ENCODE measurements around the gene CYGB.

The CYGB gene

GRCh38 chr17:76478730-76479514 lies 58.6 kb downstream of the CYGB start:
- Histone ChIP-seq H3K4me3 (ENCODE audit: low read length in 2 of 2) (no peak overlapping the region), H3K4me1 (ENCODE audit: control insufficient read depth in 2 of 2, insufficient read depth in 2 of 2, low read length in 2 of 2) (no peaks in the 10 kb centered on the region), H3K36me3 (ENCODE audit: control insufficient read depth in 2 of 2, insufficient read depth in 2 of 2, low read length in 2 of 2) (peaks cover under 1 to 3% of the 10 kb centered on the region in 2 donors), H3K9ac (ENCODE audit: low read depth in 1 of 2, low read length in 2 of 2) (no peak overlapping the region), H3K27me3 (ENCODE audit: control insufficient read depth in 2 of 2, insufficient read depth in 2 of 2, low read length in 2 of 2) (no peaks in the 10 kb centered on the region), H3K9me3 (ENCODE audit: control insufficient read depth in 2 of 2, low read length in 2 of 2) (no peaks in the 10 kb centered on the region), H3K27ac (ENCODE audit: low read depth in 2 of 2, low read length in 2 of 2) (no peak overlapping the region)

GRCh38 chr17:76478097-76478496 lies 59.4 kb downstream of the CYGB start:
- no peak overlapping the region for H3K9ac ChIP-seq (ENCODE audit: low read depth in 1 of 2, low read length in 2 of 2)
- peaks cover 3 to 4% of the 10 kb centered on the region in 2 donors for H3K36me3 ChIP-seq (ENCODE audit: control insufficient read depth in 2 of 2, insufficient read depth in 2 of 2, low read length in 2 of 2)

GRCh38 chr17:76477576-76477975 lies 59.9 kb downstream of the CYGB start:
- H3K4me3 ChIP-seq (ENCODE audit: low read length in 2 of 2) = no peak overlapping the region
- no peak overlapping the region for H3K27ac ChIP-seq (ENCODE audit: low read depth in 2 of 2, low read length in 2 of 2)

More at GRCh38 chr17:76478097-76478496, 59.4 kb downstream of the CYGB start:
- Histone ChIP-seq H3K4me1 (ENCODE audit: control insufficient read depth in 2 of 2, insufficient read depth in 2 of 2, low read length in 2 of 2) (no peaks in the 10 kb centered on the region), H3K27me3 (ENCODE audit: control insufficient read depth in 2 of 2, insufficient read depth in 2 of 2, low read length in 2 of 2) (no peaks in the 10 kb centered on the region), H3K4me3 (ENCODE audit: low read length in 2 of 2) (no peak overlapping the region), H3K9me3 (ENCODE audit: control insufficient read depth in 2 of 2, low read length in 2 of 2) (no peaks in the 10 kb centered on the region), H3K27ac (ENCODE audit: low read depth in 2 of 2, low read length in 2 of 2) (no peak overlapping the region)

More at GRCh38 chr17:76477576-76477975, 59.9 kb downstream of the CYGB start:
- Histone ChIP-seq H3K9me3 (ENCODE audit: control insufficient read depth in 2 of 2, low read length in 2 of 2) (no peaks in the 10 kb centered on the region), H3K9ac (ENCODE audit: low read depth in 1 of 2, low read length in 2 of 2) (no peak overlapping the region), H3K27me3 (ENCODE audit: control insufficient read depth in 2 of 2, insufficient read depth in 2 of 2, low read length in 2 of 2) (no peaks in the 10 kb centered on the region), H3K4me1 (ENCODE audit: control insufficient read depth in 2 of 2, insufficient read depth in 2 of 2, low read length in 2 of 2) (no peaks in the 10 kb centered on the region), H3K36me3 (ENCODE audit: control insufficient read depth in 2 of 2, insufficient read depth in 2 of 2, low read length in 2 of 2) (peaks cover 3 to 4% of the 10 kb centered on the region in 2 donors)
